ENCODE data around the gene ZNF670.

- TF ChIP-seq CTCF (IDR thresholded peaks at IDR 0.05; ENCODE audit: insufficient read depth, low read length, poor library complexity, severe bottlenecking) (no peak), EZH2phosphoT487 (conservative IDR thresholded peaks at IDR 0.05; ENCODE audit: low read length) (no peak)
Observed at GRCh38 chr1:247113733-247114271, 35.2 kb upstream of the ZNF670 start.

Data from SU-DHL-6 (cell line).